MCF 10A (cell line): ENCODE data around the gene INPP5B. TPM values are rescaled to one million over a fixed set of nuclear protein-coding genes. Genes with fewer than 3 reads are reported as not detected.
"Not testable (repeated sequence)": the region's sequence is repeated elsewhere in the genome, so short reads cannot be mapped to it uniquely, and the experiment has no call there.

Experiments
- BruUV-seq: library from RNA; stranded (reverse); fragments of 400-500 nt; replicated peaks from 2 replicates; lab custom pipeline; 2021; lab: Mats Ljungman, UMichigan
- CTCF ChIA-PET: fragments of 300-600 bp; sonication (Branson Sonifier 250); formaldehyde crosslinking; extraction: SDS; loops from one replicate; lab custom pipeline; 2021; ENCODE audit warnings: antibody characterized with exemption, inconsistent platforms; lab: Yijun Ruan, JAX
- POLR2A ChIA-PET: fragments of 300-600, 350-650 bp; sonication (Branson Sonifier 250); formaldehyde crosslinking; extraction: SDS; loops from one replicate; lab custom pipeline; 2020; ENCODE audit warnings: antibody characterized with exemption, inconsistent platforms; lab: Yijun Ruan, JAX
- DNase-seq: peaks from one replicate; pipeline ENCODE4 v3.0.0-alpha.2; 2018; ENCODE audit not compliant: unreplicated experiment
- H3K27ac Mint-ChIP-seq: one replicate; pipeline ENCODE4 v1.8.0; 2022; ENCODE audit warnings: mild to moderate bottlenecking, low read depth, mixed read lengths; ENCODE audit not compliant: unreplicated experiment
- H3K27me3 Mint-ChIP-seq: one replicate; pipeline ENCODE4 v1.8.0; 2022; ENCODE audit warnings: mixed read lengths; ENCODE audit not compliant: insufficient read depth, unreplicated experiment
- H3K36me3 Mint-ChIP-seq: one replicate; pipeline ENCODE4 v1.8.0; 2022; ENCODE audit warnings: mild to moderate bottlenecking, moderate library complexity, mixed read lengths; ENCODE audit not compliant: insufficient read depth, unreplicated experiment
- H3K4me1 Mint-ChIP-seq: one replicate; pipeline ENCODE4 v1.8.0; 2022; ENCODE audit warnings: mixed read lengths; ENCODE audit not compliant: insufficient read depth, unreplicated experiment
- H3K4me3 Mint-ChIP-seq: one replicate; pipeline ENCODE4 v1.8.0; 2022; ENCODE audit warnings: mild to moderate bottlenecking, moderate library complexity, mixed read lengths; ENCODE audit not compliant: unreplicated experiment
- H3K9me3 Mint-ChIP-seq: one replicate; pipeline ENCODE4 v1.8.0; 2022; ENCODE audit warnings: mixed read lengths; ENCODE audit not compliant: unreplicated experiment
- CTCF ChIP-seq: fragments of 200-600 bp; IDR thresholded peaks from one replicate; pipeline ENCODE4 v1.8.0; 2022; ENCODE audit warnings: antibody characterized with exemption, mild to moderate bottlenecking; ENCODE audit not compliant: unreplicated experiment
- intact Hi-C: fragments of 100-400 bp; cut with micrococcal nuclease; formaldehyde crosslinking; loops from 2 replicates; pipeline ENCODE4 v1.14.1; 2022
- total RNA-seq: library from RNA; stranded (reverse); gene quantifications from 2 replicates; pipeline ENCODE4 v1.2.3, GENCODE V29; 2022

The INPP5B gene
- total RNA-seq, 1 experiment from 2014 or later = 4.7 TPM

DNA sequence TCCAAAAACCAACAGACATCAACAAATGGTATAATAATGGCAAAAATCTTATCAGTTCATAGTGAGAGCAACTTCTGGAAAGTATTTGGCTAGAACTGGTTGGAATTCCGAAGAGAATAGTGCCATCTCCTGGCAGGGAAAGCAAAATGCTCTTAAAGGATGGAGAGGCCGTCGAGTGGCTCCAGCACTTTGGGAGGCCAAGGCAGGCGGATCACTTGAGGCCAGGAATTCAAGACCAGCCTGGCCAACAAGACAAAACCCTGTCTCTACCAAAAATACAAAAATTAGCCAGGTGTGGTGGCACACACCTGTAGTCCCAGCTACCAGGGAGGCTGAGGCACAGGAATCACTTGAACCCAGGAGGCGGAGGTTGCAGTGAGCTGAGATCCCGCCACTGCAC lies 28.2 kb upstream of the INPP5B start:
- peaks cover 97% of the 10 kb centered on the region for H3K36me3 Mint-ChIP-seq
- POLR2A ChIA-PET, H3K27ac Mint-ChIP-seq, H3K9me3 Mint-ChIP-seq, H3K4me3 Mint-ChIP-seq, H3K4me1 Mint-ChIP-seq, BruUV-seq, H3K27me3 Mint-ChIP-seq: not testable (repeated sequence)
- intact Hi-C loops = loop anchor here (1.0 to 10.0 kb wide), 2 partner anchors 85 to 160 kb away; no protein-coding TSS in a partner anchor
- DNase-seq = peak; percentile 55
- TF ChIP-seq CTCF = peak; percentile 43
- CTCF ChIA-PET = interaction anchor here (0.6 to 1.9 kb wide), 13 partner anchors 9 to 112 kb away, joined by 3 to 10 read pairs (median 5); no protein-coding TSS in a partner anchor

DNA sequence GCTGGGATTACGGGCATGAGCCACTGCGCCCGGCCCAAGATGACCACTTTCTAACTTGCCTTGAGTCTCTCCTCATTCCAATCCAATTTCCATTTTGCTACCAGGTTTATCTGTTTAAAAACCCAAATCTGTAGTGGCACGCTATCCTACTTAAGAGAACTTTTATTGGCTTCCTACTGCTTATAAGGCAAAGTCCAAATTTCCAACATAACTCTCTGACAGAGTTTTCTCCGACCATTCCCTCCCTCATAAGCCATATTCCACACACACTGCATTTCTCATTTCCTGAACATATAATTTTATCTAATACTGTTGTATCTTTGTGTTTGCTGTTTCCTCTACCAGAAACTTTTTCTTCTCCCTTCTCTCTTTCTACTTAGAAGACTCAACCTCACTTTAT lies 27.7 kb upstream of the INPP5B start:
- Mint-ChIP-seq H3K27ac (no peak overlapping the region), H3K4me1 (no peaks in the 10 kb centered on the region), H3K9me3 (no peaks in the 10 kb centered on the region), H3K27me3 (no peaks in the 10 kb centered on the region), H3K4me3 (no peak overlapping the region), H3K36me3 (peaks cover 97% of the 10 kb centered on the region)
- no TSS peak for BruUV-seq
- no peak for TF ChIP-seq CTCF
- POLR2A ChIA-PET = no interaction called here
- intact Hi-C loops = loop anchor here (10.0 kb wide), 1 partner anchor 160 kb away; no protein-coding TSS in a partner anchor
- CTCF ChIA-PET = interaction anchor here (0.7 to 1.9 kb wide), 2 partner anchors 13 to 112 kb away, joined by 3 to 7 read pairs; no protein-coding TSS in a partner anchor
- no peak for DNase-seq

GRCh38 chr1:37973684-37974083 lies 26.8 kb upstream of the INPP5B start:
- H3K27me3 Mint-ChIP-seq, H3K4me3 Mint-ChIP-seq, H3K27ac Mint-ChIP-seq, H3K9me3 Mint-ChIP-seq, CTCF ChIA-PET, H3K4me1 Mint-ChIP-seq, BruUV-seq, DNase-seq: not testable (repeated sequence)
- peaks cover 97% of the 10 kb centered on the region for H3K36me3 Mint-ChIP-seq
- intact Hi-C loops = loop anchor here (10.0 kb wide), 1 partner anchor 159 kb away; no protein-coding TSS in a partner anchor
- POLR2A ChIA-PET = interaction anchor here (0.6 kb wide), 1 partner anchor 284 kb away, joined by 3 read pairs; no protein-coding TSS in a partner anchor

GRCh38 chr1:37965301-37965700 lies 18.4 kb upstream of the INPP5B start:
- no peak for TF ChIP-seq CTCF
- Mint-ChIP-seq H3K4me3 (no peak overlapping the region), H3K27ac (no peak overlapping the region), H3K27me3 (no peaks in the 10 kb centered on the region), H3K9me3 (no peaks in the 10 kb centered on the region), H3K4me1 (no peaks in the 10 kb centered on the region), H3K36me3 (peaks cover 99% of the 10 kb centered on the region)
- intact Hi-C loops = no loop called here
- no peak for DNase-seq
- BruUV-seq = no TSS peak
- ChIA-PET POLR2A (interaction anchor here (1.1 kb wide), 1 partner anchor 157 kb away, joined by 3 read pairs; the partner anchor contains the start of genes C1orf122 and YRDC), CTCF (no interaction called here)

- peaks cover 99% of the 10 kb centered on the region for H3K36me3 Mint-ChIP-seq
- BruUV-seq, H3K4me1 Mint-ChIP-seq, POLR2A ChIA-PET, H3K27me3 Mint-ChIP-seq, DNase-seq, H3K27ac Mint-ChIP-seq, H3K4me3 Mint-ChIP-seq, H3K9me3 Mint-ChIP-seq, intact Hi-C loops: not testable (repeated sequence)
- CTCF ChIA-PET = interaction anchor here (0.7 kb wide), 1 partner anchor 27 kb away, joined by 3 read pairs; no protein-coding TSS in a partner anchor
These were observed 17.3 kb upstream of the INPP5B start for GRCh38 chr1:37964106-37964505.
